SK-N-SH (cell line): Measurements from ENCODE around the gene ATP8A1. TPM values are rescaled to one million over a fixed set of nuclear protein-coding genes. Genes with fewer than 3 reads are reported as not detected.

ENCODE experiments used
- CTCF ChIA-PET: fragments of 300-600, 350-600 bp; formaldehyde crosslinking; extraction: SDS; loops from one replicate; lab custom pipeline; 2021; lab: Yijun Ruan, JAX
- POLR2A ChIA-PET: fragments of 350-600 bp; sonication (Branson Sonifier 250); formaldehyde crosslinking; extraction: SDS; loops from one replicate; lab custom pipeline; 2020; ENCODE audit warnings: antibody characterized with exemption, inconsistent platforms; lab: Yijun Ruan, JAX
- DNase-seq: peaks from one replicate; pipeline ENCODE4 v3.0.0; 2012
- H2AFZ ChIP-seq: fragments of 200-600 bp; sonication (generic); 2 replicates; pipeline ENCODE4 v1.8.1; 2016; ENCODE audit warnings: antibody characterized with exemption, mild to moderate bottlenecking, low read depth
- H3F3A ChIP-seq: fragments of 200-600 bp; sonication (generic); replicated peaks from 2 replicates; pipeline ENCODE3; 2016; ENCODE audit warnings: antibody characterized with exemption, mild to moderate bottlenecking; ENCODE audit not compliant: insufficient read depth
- H3K27ac ChIP-seq, 2 experiments: fragments of 200-500 bp in 1 of 2; fragments of 200-600 bp in 1 of 2; sonication (Bioruptor generic) in 1 of 2; sonication (generic), shearing (Covaris generic) in 1 of 2; 2 replicates each; pipeline versions ENCODE4 v1.5.1 to v1.6.1; 2014 to 2016; ENCODE audit warnings: low read depth in 2 of 2, inconsistent platforms in 1 of 2, low read length in 1 of 2, mild to moderate bottlenecking in 1 of 2, mixed read lengths in 1 of 2
- H3K27me3 ChIP-seq: fragments of 200-600 bp; sonication (generic), shearing (Covaris generic); 2 replicates; pipeline ENCODE4 v1.6.1; 2016; ENCODE audit warnings: mixed run types; ENCODE audit not compliant: insufficient read depth
- H3K36me3 ChIP-seq, 2 experiments: fragments of 200-500 bp in 1 of 2; fragments of 200-600 bp in 1 of 2; sonication (Bioruptor generic) in 1 of 2; sonication (generic) in 1 of 2; replicated peaks in 1 of 2; 2 replicates each; pipeline versions ENCODE3 to v1.5.1; 2014 to 2016; ENCODE audit warnings: low read length in 1 of 2, mild to moderate bottlenecking in 1 of 2; ENCODE audit not compliant: insufficient read depth in 2 of 2, control insufficient read depth in 1 of 2
- H3K4me1 ChIP-seq, 2 experiments: fragments of 200-500 bp in 1 of 2; fragments of 200-600 bp in 1 of 2; sonication (Bioruptor generic) in 1 of 2; sonication (generic), shearing (Covaris generic) in 1 of 2; 2 replicates each; pipeline versions ENCODE4 v1.5.1 to v1.6.1; 2014 to 2016; ENCODE audit warnings: low read depth in 1 of 2, low read length in 1 of 2, mixed run types in 1 of 2; ENCODE audit not compliant: insufficient read depth in 2 of 2, control insufficient read depth in 1 of 2
- H3K4me2 ChIP-seq: fragments of 200-600 bp; sonication (generic), shearing (Covaris generic); 2 replicates; pipeline ENCODE4 v1.6.1; 2017; ENCODE audit warnings: mixed run types
- H3K4me3 ChIP-seq, 2 experiments: fragments of 200-500 bp in 1 of 2; fragments of 200-600 bp in 1 of 2; sonication (Bioruptor generic) in 1 of 2; sonication (generic), shearing (Covaris generic) in 1 of 2; 2 replicates each; pipeline versions ENCODE4 v1.5.1 to v1.8.1; 2014 to 2016; ENCODE audit warnings: low read depth in 2 of 2, inconsistent platforms in 1 of 2, low read length in 1 of 2, mild to moderate bottlenecking in 1 of 2, mixed read lengths in 1 of 2, moderate library complexity in 1 of 2
- H3K79me2 ChIP-seq: fragments of 200-600 bp; sonication (generic); 2 replicates; pipeline ENCODE4 v1.8.1; 2017; ENCODE audit warnings: mild to moderate bottlenecking; ENCODE audit not compliant: insufficient read depth
- H3K9ac ChIP-seq: fragments of 200-600 bp; sonication (generic); 2 replicates; pipeline ENCODE4 v1.6.1; 2017; ENCODE audit warnings: mixed run types
- H3K9me2 ChIP-seq: fragments of 200-600 bp; sonication (generic); 2 replicates; pipeline ENCODE4 v1.6.1; 2017; ENCODE audit warnings: mixed run types
- H3K9me3 ChIP-seq: fragments of 200-600 bp; sonication (generic); 2 replicates; pipeline ENCODE4 v1.6.1; 2017; ENCODE audit warnings: mixed run types, mild to moderate bottlenecking, moderate library complexity
- H4K20me1 ChIP-seq: fragments of 200-600 bp; sonication (generic); 2 replicates; pipeline ENCODE4 v1.6.1; 2017; ENCODE audit warnings: mild to moderate bottlenecking, mixed run types; ENCODE audit not compliant: insufficient read depth
- EP300 ChIP-seq, 2 experiments: IDR thresholded peaks; 2 replicates each; pipeline versions ENCODE4 v1.4.0 to v1.6.1; 2012; ENCODE audit warnings: borderline replicate concordance in 1 of 2, low read depth in 1 of 2, low read length in 1 of 2
- FOSL2 ChIP-seq: IDR thresholded peaks from 2 replicates; pipeline ENCODE4 v1.4.0; 2012; ENCODE audit warnings: low read depth, mild to moderate bottlenecking, moderate library complexity, borderline replicate concordance
- NFIC ChIP-seq: IDR thresholded peaks from 2 replicates; pipeline ENCODE4 v1.4.0; 2012; ENCODE audit warnings: borderline replicate concordance
- ZBTB33 ChIP-seq: IDR thresholded peaks from 2 replicates; pipeline ENCODE4 v1.4.0; 2012; ENCODE audit warnings: low read depth, borderline replicate concordance
- WGBS: methylation state at CpG from one replicate; pipeline ENCODE4 v1.1.6; 2017; ENCODE audit warnings: low lambda C conversion rate; 5-methylcytosine and 5-hydroxymethylcytosine counted together
- polyA plus RNA-seq, 3 experiments: library from polyadenylated mRNA; depleted of rRNA; stranded (reverse); fragments of >200 nt; gene quantifications; 2 replicates each; pipeline ENCODE4 v1.2.3, GENCODE V29; 2012
- TF ChIP-seq, protein P1 (sequence below): IDR thresholded peaks from 2 replicates; pipeline ENCODE4 v1.4.0; 2012; ENCODE audit warnings: low read depth, borderline replicate concordance
- TF ChIP-seq, protein P2 (sequence below): fragments of 200-600 bp; sonication (generic); IDR thresholded peaks from 2 replicates; pipeline ENCODE4 v1.6.1; 2017; ENCODE audit warnings: antibody characterized with exemption, mild to moderate bottlenecking, moderate library complexity
- TF ChIP-seq, protein P3 (sequence below): fragments of 150-350 bp; IDR thresholded peaks from 2 replicates; pipeline ENCODE4 v1.6.1; 2017; ENCODE audit warnings: antibody characterized with exemption, low read length, low read depth, borderline replicate concordance

The ATP8A1 gene
- polyA plus RNA-seq, 1 of the 3 experiments (the other 2 are of a cell fraction): 0.38 TPM

GRCh38 chr4:42573249-42573648 is 83.7 kb downstream of the ATP8A1 start:
- Histone ChIP-seq H3K27ac (no peak overlapping the region; a peak in 1 of 4 replicates), H3K9me2 (no peaks in the 10 kb centered on the region), H3K27me3 (no peaks in the 10 kb centered on the region), H3K79me2 (no peaks in the 10 kb centered on the region), H3K4me3 (no peak overlapping the region), H4K20me1 (no peaks in the 10 kb centered on the region)
- 51% methylated on average over 4 of the region's 4 CpGs for WGBS
- no peak for DNase-seq
- ChIA-PET POLR2A (no interaction called here), CTCF (interaction anchor here (0.9 to 1.2 kb wide), 3 partner anchors 82 to 180 kb away, joined by 3 read pairs; no protein-coding TSS in a partner anchor)
- TF ChIP-seq NFIC: no peak
- no peak for TF ChIP-seq ZBTB33
- no peak for TF ChIP-seq FOSL2
- TF ChIP-seq, all 33 proteins: peak for 0
- Histone ChIP-seq H3K4me2 (no peak overlapping the region), H3K4me1 (peaks cover 0 to 13% of the 10 kb centered on the region in 2 experiments; a peak in 2 of 4 replicates), H3F3A (no peaks in the 10 kb centered on the region), H3K36me3 (no peaks in the 10 kb centered on the region), H2AFZ (no peak overlapping the region), H3K9me3 (no peaks in the 10 kb centered on the region), H3K9ac (no peak overlapping the region)

DNA sequence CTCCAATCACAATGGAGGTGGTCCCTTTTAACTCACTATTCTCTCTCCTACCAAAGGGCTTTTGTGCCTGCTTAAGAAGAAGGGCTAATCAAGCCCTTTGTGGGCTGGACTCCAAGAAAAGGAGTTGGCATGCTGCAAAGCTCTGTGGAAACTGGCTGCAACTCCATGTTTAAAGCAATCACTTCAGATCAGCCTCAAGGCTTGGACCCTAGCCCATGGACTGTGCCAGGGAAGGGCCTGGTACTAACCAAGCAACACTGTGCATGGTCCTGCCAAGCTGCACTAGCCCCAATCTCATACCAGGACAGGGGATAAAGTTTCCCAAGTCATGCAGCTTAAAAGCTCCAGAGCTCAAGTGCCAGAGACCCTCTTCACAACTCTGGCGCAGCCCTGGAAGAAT is 86.7 kb downstream of the ATP8A1 start:
- Histone ChIP-seq H3K4me3 (no peak overlapping the region), H3K27ac (peak overlapping the region in 1 of 2 experiments; percentile 60; a peak in 2 of 4 replicates), H3K4me2 (no peak overlapping the region), H3K36me3 (no peaks in the 10 kb centered on the region), H3F3A (no peaks in the 10 kb centered on the region), H3K4me1 (peaks cover 0 to 13% of the 10 kb centered on the region in 2 experiments; a peak in 2 of 4 replicates), H4K20me1 (no peaks in the 10 kb centered on the region), H3K9me3 (no peaks in the 10 kb centered on the region), H3K9ac (no peak overlapping the region), H3K9me2 (no peaks in the 10 kb centered on the region), H3K27me3 (no peaks in the 10 kb centered on the region), H2AFZ (no peak overlapping the region), H3K79me2 (no peaks in the 10 kb centered on the region)
- POLR2A ChIA-PET: no interaction called here
- TF ChIP-seq EP300 (IDR thresholded peaks at IDR 0.05; ENCODE audit: borderline replicate concordance in 1 of 2, low read depth in 1 of 2, low read length in 1 of 2): peak in 1 of 2 experiments; percentile 15; a peak in 1 of 4 replicates
- TF ChIP-seq, protein P1, sequence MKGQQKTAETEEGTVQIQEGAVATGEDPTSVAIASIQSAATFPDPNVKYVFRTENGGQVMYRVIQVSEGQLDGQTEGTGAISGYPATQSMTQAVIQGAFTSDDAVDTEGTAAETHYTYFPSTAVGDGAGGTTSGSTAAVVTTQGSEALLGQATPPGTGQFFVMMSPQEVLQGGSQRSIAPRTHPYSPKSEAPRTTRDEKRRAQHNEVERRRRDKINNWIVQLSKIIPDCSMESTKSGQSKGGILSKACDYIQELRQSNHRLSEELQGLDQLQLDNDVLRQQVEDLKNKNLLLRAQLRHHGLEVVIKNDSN: no peak
- TF ChIP-seq, protein P2, sequence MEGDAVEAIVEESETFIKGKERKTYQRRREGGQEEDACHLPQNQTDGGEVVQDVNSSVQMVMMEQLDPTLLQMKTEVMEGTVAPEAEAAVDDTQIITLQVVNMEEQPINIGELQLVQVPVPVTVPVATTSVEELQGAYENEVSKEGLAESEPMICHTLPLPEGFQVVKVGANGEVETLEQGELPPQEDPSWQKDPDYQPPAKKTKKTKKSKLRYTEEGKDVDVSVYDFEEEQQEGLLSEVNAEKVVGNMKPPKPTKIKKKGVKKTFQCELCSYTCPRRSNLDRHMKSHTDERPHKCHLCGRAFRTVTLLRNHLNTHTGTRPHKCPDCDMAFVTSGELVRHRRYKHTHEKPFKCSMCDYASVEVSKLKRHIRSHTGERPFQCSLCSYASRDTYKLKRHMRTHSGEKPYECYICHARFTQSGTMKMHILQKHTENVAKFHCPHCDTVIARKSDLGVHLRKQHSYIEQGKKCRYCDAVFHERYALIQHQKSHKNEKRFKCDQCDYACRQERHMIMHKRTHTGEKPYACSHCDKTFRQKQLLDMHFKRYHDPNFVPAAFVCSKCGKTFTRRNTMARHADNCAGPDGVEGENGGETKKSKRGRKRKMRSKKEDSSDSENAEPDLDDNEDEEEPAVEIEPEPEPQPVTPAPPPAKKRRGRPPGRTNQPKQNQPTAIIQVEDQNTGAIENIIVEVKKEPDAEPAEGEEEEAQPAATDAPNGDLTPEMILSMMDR: no peak
- no peak for TF ChIP-seq FOSL2
- TF ChIP-seq, protein P3, sequence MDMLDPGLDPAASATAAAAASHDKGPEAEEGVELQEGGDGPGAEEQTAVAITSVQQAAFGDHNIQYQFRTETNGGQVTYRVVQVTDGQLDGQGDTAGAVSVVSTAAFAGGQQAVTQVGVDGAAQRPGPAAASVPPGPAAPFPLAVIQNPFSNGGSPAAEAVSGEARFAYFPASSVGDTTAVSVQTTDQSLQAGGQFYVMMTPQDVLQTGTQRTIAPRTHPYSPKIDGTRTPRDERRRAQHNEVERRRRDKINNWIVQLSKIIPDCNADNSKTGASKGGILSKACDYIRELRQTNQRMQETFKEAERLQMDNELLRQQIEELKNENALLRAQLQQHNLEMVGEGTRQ: no peak
- whole genome bisulfite sequencing: 88% methylated on average over 1 of the region's 1 CpG
- CTCF ChIA-PET: interaction anchor here (0.6 to 2.2 kb wide), 5 partner anchors 85 to 295 kb away, joined by 3 to 7 read pairs (median 3); no protein-coding TSS in a partner anchor
- DNase-seq: no peak
